Measurements from ENCODE around the gene PLCG1. TPM values are rescaled to one million over a fixed set of nuclear protein-coding genes. Genes with fewer than 3 reads are reported as not detected.

Gene PLCG1
- total and polyA plus RNA-seq, 2 experiments from 2014 or later, result 27.4 to 206 TPM

DNA sequence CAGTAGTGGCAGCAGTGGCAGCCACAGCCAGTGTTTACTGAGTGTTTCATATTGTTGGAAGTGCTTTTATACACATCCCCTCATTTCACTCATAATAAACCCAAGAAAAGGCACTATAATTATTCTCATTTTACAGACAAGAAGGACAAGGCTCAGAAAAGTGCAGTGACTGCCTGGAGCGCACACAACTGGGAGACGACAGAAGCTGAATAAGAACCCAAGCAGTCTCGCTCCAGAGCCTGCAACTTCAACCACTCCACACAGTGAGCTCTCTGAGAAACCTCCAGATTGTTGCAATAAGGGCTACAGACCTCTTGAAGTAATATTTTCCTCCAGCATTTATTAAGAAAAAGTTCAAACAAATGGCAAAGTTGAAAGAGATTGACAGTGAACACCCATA, 76.9 kb downstream of the PLCG1 start:
- Histone ChIP-seq H3K27ac (ENCODE audit: low read depth) (no peak overlapping the region), H3K79me2 (replicated peaks; ENCODE audit: insufficient read depth) (no peaks in the 10 kb centered on the region), H3K36me3 (ENCODE audit: insufficient read depth) (no peaks in the 10 kb centered on the region), H2AFZ (no peak overlapping the region), H3K4me1 (ENCODE audit: insufficient read depth) (no peaks in the 10 kb centered on the region), H3K27me3 (ENCODE audit: insufficient read depth) (no peaks in the 10 kb centered on the region), H4K20me1 (replicated peaks; ENCODE audit: insufficient read depth) (no peaks in the 10 kb centered on the region), H3K9me2 (ENCODE audit: insufficient read depth) (no peaks in the 10 kb centered on the region), H3K4me2 (no peak overlapping the region), H3K4me3 (no peak overlapping the region), H3F3A (replicated peaks; ENCODE audit: low read depth) (no peaks in the 10 kb centered on the region)
- Mint-ChIP-seq H3K9me3 (no peaks in the 10 kb centered on the region; the same call in 1 of the 3 replicates), H3K27me3 (ENCODE audit: insufficient read depth, low read depth, poor library complexity) (no peaks in the 10 kb centered on the region), H3K4me1 (no peaks in the 10 kb centered on the region), H3K27ac (no peak overlapping the region), H3K4me3 (no peak overlapping the region), H3K36me3 (ENCODE audit: low read depth) (no peaks in the 10 kb centered on the region)
- TF ChIP-seq CREB1 (CRISPR knock-in tag; IDR thresholded peaks at IDR 0.05; ENCODE audit: low read depth) (no peak), ZNF114 (CRISPR knock-in tag; IDR thresholded peaks at IDR 0.05) (no peak), EZH2phosphoT487 (IDR thresholded peaks at IDR 0.05; ENCODE audit: unreplicated experiment) (no peak), REST (IDR thresholded peaks at IDR 0.05; ENCODE audit: unreplicated experiment) (no peak), NANOG (IDR thresholded peaks at IDR 0.05; ENCODE audit: borderline replicate concordance) (no peak), JUNB (IDR thresholded peaks at IDR 0.05; ENCODE audit: unreplicated experiment) (no peak), EZH2 (IDR thresholded peaks at IDR 0.05; ENCODE audit: low read depth, unreplicated experiment) (no peak)
- TF ChIP-seq, protein P1, sequence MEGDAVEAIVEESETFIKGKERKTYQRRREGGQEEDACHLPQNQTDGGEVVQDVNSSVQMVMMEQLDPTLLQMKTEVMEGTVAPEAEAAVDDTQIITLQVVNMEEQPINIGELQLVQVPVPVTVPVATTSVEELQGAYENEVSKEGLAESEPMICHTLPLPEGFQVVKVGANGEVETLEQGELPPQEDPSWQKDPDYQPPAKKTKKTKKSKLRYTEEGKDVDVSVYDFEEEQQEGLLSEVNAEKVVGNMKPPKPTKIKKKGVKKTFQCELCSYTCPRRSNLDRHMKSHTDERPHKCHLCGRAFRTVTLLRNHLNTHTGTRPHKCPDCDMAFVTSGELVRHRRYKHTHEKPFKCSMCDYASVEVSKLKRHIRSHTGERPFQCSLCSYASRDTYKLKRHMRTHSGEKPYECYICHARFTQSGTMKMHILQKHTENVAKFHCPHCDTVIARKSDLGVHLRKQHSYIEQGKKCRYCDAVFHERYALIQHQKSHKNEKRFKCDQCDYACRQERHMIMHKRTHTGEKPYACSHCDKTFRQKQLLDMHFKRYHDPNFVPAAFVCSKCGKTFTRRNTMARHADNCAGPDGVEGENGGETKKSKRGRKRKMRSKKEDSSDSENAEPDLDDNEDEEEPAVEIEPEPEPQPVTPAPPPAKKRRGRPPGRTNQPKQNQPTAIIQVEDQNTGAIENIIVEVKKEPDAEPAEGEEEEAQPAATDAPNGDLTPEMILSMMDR (conservative IDR thresholded peaks at IDR 0.05; ENCODE audit: low read depth in 2 of 2), result no peak
- TF ChIP-seq, protein P2, sequence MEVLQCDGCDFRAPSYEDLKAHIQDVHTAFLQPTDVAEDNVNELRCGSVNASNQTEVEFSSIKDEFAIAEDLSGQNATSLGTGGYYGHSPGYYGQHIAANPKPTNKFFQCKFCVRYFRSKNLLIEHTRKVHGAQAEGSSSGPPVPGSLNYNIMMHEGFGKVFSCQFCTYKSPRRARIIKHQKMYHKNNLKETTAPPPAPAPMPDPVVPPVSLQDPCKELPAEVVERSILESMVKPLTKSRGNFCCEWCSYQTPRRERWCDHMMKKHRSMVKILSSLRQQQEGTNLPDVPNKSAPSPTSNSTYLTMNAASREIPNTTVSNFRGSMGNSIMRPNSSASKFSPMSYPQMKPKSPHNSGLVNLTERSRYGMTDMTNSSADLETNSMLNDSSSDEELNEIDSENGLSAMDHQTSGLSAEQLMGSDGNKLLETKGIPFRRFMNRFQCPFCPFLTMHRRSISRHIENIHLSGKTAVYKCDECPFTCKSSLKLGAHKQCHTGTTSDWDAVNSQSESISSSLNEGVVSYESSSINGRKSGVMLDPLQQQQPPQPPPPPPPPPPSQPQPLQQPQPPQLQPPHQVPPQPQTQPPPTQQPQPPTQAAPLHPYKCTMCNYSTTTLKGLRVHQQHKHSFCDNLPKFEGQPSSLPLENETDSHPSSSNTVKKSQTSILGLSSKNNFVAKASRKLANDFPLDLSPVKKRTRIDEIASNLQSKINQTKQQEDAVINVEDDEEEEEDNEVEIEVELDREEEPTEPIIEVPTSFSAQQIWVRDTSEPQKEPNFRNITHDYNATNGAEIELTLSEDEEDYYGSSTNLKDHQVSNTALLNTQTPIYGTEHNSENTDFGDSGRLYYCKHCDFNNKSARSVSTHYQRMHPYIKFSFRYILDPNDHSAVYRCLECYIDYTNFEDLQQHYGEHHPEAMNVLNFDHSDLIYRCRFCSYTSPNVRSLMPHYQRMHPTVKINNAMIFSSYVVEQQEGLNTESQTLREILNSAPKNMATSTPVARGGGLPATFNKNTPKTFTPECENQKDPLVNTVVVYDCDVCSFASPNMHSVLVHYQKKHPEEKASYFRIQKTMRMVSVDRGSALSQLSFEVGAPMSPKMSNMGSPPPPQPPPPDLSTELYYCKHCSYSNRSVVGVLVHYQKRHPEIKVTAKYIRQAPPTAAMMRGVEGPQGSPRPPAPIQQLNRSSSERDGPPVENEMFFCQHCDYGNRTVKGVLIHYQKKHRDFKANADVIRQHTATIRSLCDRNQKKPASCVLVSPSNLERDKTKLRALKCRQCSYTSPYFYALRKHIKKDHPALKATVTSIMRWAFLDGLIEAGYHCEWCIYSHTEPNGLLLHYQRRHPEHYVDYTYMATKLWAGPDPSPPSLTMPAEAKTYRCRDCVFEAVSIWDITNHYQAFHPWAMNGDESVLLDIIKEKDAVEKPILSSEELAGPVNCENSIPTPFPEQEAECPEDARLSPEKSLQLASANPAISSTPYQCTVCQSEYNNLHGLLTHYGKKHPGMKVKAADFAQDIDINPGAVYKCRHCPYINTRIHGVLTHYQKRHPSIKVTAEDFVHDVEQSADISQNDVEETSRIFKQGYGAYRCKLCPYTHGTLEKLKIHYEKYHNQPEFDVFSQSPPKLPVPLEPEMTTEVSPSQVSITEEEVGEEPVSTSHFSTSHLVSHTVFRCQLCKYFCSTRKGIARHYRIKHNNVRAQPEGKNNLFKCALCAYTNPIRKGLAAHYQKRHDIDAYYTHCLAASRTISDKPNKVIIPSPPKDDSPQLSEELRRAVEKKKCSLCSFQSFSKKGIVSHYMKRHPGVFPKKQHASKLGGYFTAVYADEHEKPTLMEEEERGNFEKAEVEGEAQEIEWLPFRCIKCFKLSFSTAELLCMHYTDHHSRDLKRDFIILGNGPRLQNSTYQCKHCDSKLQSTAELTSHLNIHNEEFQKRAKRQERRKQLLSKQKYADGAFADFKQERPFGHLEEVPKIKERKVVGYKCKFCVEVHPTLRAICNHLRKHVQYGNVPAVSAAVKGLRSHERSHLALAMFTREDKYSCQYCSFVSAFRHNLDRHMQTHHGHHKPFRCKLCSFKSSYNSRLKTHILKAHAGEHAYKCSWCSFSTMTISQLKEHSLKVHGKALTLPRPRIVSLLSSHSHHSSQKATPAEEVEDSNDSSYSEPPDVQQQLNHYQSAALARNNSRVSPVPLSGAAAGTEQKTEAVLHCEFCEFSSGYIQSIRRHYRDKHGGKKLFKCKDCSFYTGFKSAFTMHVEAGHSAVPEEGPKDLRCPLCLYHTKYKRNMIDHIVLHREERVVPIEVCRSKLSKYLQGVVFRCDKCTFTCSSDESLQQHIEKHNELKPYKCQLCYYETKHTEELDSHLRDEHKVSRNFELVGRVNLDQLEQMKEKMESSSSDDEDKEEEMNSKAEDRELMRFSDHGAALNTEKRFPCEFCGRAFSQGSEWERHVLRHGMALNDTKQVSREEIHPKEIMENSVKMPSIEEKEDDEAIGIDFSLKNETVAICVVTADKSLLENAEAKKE (CRISPR knock-in tag; IDR thresholded peaks at IDR 0.05), result no peak
- TF ChIP-seq, protein P3, sequence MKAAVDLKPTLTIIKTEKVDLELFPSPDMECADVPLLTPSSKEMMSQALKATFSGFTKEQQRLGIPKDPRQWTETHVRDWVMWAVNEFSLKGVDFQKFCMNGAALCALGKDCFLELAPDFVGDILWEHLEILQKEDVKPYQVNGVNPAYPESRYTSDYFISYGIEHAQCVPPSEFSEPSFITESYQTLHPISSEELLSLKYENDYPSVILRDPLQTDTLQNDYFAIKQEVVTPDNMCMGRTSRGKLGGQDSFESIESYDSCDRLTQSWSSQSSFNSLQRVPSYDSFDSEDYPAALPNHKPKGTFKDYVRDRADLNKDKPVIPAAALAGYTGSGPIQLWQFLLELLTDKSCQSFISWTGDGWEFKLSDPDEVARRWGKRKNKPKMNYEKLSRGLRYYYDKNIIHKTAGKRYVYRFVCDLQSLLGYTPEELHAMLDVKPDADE (IDR thresholded peaks at IDR 0.05), result no peak
- DNase-seq (ENCODE audit: low spot score) (no peak), ATAC-seq (no peak)

Measured in GM23338 (cell line).